ENCODE data around the gene SHOX.
"Not testable (repeated sequence)": the region's sequence is repeated elsewhere in the genome, so short reads cannot be mapped to it uniquely, and the experiment has no call there.

The SHOX gene

DNA sequence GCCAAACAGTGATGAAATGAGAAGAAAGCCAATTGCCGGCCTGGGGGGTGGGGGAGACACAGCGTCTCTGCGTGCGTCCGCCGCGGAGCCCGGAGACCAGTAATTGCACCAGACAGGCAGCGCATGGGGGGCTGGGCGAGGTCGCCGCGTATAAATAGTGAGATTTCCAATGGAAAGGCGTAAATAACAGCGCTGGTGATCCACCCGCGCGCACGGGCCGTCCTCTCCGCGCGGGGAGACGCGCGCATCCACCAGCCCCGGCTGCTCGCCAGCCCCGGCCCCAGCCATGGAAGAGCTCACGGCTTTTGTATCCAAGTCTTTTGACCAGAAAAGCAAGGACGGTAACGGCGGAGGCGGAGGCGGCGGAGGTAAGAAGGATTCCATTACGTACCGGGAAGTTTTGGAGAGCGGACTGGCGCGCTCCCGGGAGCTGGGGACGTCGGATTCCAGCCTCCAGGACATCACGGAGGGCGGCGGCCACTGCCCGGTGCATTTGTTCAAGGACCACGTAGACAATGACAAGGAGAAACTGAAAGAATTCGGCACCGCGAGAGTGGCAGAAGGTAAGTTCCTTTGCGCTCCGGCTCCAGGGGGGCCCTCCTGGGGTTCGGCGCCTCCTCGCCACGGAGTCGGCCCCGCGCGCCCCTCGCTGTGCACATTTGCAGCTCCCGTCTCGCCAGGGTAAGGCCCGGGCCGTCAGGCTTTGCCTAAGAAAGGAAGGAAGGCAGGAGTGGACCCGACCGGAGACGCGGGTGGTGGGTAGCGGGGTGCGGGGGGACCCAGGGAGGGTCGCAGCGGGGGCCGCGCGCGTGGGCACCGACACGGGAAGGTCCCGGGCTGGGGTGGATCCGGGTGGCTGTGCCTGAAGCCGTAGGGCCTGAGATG lies at the start of gene SHOX:
TSS of gene SHOX (plus strand) at position 180 of the 885 bp plus-strand sequence. CDS start at position 287, 107 bp downstream.
- no peak for DNase-seq

DNA sequence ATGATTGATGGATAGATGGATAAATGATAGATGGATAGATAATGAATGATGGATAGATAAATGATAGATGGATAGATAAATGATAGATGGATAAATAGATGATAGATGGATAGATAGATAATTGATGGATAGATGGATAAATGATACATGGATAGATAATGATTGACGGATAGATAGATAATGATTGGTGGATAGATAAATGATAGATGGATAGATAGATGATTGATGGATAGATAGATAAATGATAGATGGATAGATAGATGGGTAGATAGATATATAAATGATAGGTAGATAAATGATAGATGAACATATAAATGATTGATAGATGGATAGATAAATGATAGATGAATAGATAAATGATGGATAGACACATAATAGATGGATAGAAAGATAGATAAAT lies 49.5 kb upstream of the SHOX start:
- no peak for DNase-seq

DNA sequence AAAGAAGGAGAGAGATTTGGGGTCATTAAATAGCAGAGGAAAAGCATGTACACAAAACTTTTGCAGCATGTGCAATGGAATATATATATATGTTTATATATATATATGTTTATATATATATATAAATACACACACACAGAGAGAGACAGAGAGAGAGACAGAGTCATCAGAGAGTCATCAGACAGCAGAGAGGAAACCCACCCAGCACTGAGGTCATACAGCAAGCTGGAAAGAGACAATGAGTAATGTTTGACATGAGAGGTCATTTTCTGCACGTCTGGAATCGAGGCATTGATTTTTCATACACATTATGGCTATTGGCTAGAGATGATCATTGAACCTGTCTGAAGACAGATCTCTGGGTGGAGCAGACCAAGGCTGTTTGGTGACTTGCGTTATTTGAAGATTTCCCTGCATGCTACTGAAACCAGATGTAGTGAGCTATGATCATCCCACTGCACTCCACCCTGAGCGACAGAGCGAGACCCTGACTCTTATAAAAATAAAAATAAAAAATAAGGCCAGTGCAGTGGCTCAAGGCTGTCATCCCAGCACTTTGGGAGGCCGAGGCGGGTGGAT lies 48.8 kb upstream of the SHOX start:
- DNase-seq = no peak

DNA sequence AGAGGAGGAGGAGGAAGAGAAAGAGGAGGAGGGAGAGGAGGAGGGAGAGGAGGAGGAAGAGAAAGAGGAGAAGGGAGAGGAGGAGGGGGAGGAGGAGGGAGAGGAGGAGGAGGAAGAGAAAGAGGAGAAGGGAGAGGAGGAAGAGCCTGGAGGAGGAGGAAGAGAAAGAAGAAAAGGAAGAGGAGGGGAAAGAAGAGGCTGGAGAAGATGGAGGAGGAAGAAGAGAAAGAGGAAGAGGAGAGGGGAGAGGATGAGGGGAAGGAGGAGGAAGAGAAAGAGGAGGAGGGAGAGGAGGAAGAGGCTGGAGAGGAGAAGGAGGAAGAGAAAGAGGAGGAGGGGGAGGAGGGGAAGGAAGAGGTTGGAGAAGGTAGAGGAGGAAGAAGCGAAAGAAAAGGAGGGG lies 46.0 kb upstream of the SHOX start:
- no peak for DNase-seq

DNA sequence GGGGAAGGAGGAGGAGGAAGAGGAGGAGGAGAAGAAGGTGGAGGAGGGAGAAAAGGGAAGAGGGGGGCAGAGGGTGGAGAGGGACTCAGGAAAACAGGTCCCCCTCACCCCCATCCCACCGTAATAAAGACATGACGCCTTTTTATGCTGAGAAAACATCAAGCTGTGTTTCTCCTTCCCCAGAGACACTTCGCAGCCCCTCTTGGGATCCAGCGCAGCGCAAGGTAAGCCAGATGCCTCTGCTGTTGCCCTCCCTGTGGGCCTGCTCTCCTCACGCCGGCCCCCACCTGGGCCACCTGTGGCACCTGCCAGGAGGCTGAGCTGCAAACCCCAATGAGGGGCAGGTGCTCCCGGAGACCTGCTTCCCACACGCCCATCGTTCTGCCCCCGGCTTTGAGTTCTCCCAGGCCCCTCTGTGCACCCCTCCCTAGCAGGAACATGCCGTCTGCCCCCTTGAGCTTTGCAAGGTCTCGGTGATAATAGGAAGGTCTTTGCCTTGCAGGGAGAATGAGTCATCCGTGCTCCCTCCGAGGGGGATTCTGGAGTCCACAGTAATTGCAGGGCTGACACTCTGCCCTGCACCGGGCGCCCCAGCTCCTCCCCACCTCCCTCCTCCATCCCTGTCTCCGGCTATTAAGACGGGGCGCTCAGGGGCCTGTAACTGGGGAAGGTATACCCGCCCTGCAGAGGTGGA lies 45.3 kb upstream of the SHOX start:
- no peak for DNase-seq

DNA sequence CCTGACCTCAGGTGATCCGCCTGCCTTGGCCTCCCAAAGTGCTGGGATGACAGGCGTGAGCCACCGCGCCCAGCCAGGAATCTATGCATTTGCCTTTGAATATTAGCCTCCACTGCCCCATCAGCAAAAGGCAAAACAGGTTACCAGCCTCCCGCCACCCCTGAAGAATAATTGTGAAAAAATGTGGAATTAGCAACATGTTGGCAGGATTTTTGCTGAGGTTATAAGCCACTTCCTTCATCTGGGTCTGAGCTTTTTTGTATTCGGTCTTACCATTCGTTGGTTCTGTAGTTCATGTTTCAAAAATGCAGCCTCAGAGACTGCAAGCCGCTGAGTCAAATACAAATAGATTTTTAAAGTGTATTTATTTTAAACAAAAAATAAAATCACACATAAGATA lies 44.2 kb upstream of the SHOX start:
- no peak for DNase-seq

DNA sequence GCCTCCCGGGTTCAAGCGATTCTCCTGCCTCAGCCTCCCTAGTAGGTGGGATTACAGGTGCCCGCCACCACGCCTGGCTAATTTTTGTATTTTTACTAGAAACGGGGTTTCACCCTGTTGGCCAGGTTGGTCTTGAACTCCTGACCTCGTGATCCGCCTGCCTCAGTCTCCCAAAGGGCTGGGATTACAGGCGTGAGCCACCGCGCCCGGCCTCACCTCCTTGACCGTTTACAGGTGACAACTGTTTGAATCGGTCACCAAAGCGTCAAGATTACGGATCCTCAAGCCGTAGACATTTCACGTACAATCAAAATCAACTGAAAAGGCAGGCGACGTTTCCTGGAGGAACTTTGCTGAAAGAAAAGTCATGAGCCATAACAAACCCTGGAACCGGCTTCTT lies 41.3 kb upstream of the SHOX start:
- DNase-seq = not testable (repeated sequence)

DNA sequence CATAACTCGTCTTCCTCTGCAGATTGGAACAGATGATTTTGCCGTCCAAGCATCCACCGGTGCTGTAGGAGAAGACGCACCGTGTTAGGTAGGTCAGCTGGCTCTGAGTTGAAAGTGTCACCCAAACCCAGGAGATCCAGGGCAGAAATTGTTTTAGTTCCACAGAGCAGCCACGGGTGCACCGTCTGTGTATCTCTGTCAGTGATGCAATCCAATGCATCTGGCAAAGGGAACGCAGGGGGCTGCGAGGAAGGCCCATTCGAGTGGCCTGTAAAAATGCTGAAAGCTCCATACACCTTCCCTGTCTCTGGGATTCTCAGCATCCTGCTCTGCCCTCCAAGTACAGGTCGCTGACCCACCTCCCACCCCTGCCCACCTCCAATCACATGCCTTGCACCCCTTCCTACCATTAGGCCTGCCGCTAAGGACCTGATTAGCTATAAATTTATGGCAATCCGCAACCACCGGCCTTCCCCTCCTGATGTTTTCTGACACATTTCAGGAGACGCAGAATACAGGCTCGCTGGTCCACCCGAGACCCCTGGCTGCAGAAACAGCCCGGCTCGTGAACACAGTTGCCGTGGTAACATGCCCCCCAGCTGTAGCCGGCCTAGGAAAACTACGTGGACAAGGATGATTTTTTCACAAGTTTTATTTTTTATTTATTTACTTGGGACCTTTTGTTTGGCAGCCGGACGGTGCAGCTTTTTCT lies 39.7 kb upstream of the SHOX start:
- no peak for DNase-seq

DNA sequence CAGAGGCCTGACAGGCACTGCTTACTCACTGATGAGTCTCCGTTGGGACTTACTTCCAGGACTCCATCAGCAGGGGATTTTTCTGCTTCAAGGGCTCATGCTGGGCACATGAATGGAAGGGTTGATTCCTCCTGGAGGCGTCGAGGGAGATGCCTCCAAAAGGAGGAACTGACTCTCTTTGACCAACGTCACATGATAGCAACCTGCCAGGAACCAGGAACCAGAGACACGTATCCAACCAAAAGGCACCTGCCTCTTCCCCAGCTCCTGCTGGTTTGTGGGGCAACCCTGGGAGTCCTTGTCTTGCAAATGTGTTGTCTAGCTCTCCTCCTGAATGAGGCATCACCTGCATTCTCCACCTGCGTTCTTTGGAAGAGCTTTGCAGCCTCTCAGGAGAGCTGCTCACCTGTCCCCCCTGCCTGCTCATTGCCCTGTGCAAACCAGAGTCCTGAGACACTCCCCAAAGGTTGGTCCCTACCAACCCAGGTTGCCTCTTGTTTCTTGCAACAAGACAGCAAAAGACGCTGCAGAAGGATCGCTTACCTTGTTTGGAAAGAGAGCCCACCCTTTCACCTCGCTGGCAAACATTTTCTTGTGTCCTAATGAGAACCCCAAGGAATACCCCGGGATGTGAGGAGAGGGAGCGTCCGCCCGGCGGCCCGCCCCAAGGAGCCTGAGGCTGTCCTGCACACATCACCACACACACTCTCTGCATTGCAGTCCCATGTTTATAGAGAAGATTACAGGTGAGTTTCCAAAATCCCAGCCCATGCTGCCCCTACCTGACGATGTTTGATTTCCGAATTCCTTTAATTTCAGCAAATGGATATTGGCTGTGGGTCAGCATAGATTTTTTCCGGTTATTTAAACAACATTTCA lies 30.5 kb upstream of the SHOX start:
- no peak for DNase-seq

DNA sequence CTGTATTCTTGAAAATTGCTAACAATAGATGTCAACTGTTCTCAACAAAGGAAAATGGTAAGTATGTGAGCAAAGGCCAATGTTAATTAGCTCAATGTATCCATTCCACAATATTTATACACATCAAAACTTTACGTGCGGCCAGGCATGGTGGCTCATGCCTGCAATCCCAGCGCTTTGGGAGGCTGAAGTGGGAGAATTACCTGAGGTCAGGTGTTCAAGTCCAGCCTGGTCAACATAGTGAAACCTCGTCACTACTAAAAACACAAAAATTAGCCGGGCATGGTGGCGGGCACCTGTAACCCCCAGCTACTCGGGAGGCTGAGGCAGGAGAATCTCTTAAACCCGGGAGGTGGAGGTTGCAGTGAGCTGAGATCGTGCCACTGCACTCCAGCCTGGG lies 27.6 kb upstream of the SHOX start:
- DNase-seq = not testable (repeated sequence)

DNA sequence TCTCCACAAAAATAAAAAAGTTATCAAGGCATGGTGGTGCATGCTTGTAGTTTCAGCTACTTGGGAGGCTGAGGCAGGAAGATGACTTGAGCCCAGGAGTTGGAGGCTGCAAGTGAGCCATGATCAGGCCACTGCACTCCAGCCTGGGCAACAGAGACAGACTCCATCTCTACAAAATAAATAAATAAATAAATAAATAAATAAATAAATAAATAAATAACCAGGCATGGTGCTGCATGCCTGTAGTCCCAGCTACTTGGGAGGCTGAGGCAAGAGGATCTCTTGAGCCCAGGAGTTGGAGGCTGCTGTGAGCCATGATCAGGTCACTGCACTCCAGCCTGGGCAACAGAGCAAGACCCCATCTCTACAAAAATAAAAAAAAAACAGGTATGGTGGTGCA lies 26.0 kb upstream of the SHOX start:
- not testable (repeated sequence) for DNase-seq

DNA sequence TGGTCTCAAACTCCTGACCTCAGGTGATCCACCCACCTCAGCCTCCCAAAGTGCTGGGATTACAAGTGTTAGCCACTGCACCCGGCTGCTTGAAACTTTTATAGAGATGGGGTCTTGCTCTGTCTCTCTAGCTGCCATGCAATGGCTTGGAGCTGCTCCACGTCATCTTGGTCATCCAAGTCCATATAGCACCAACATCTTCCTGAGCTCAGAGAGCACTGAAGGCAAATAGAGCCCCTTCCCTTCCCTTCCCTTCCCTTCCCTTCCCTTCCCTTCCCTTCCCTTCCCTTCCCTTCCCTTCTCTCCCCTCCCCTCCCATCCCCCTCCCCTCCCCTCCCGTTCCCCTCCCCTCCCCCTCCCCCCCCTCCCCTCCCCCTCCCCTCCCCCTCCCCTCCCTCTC lies 22.5 kb upstream of the SHOX start:
- not testable (repeated sequence) for DNase-seq

DNA sequence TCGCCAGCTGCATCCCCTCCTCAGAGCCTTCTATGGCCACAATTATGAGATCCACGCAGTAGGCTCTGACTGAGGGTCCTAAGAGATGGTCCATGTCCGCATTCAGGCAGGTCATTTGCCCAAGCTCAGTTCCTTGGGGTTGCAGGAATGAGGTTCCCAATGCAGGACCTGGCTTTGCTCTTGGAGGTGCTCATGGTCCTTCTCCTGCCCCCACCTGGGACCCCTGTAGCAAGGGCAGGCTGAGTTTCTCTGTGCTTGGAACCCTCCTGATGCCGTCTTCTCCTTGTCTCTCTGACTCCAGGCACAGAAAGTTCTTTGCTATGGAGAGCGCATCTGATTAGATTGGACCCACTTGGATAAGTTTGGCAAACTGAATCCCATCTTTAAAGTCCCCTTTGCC lies 16.5 kb upstream of the SHOX start:
- no peak for DNase-seq

DNA sequence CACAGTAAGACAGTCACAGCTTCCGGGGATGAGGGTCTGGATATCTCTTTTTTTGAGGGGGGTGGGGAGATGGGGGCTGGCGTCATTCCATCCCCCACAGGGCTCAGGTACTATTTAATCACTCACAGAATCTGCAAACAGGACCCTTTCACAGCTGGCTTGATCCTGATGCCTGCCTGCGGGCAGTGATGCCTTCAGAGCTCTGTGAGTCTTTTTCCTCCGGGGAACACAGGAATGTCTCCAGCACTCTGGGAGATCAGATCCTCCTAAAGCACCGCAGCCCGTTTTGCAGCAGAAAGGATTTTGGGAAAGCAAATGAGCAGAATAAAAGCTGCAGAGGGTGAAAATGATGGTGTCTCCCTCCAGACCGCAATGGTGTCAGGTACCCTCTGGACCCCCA lies 13.2 kb upstream of the SHOX start:
- no peak for DNase-seq

DNA sequence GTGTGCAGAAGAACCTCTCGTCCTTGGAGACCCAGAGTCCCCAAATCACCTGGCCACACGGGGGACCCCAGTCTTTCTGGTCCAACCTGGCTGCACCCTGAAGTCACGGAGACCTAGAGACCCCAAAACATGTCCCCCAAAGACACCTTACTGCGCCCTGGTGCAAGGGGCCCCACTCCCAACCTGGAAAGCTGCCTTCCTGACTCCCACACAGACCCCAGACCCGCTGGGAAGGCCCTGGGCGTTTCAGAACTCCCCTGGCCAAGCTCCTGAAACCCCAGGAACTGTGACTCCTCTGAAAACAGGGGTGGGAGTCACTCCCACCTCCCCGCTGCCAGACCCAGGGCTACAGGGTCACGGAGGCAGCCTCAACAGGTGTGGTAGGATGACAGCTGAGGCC lies 12.7 kb upstream of the SHOX start:
- no peak for DNase-seq

DNA sequence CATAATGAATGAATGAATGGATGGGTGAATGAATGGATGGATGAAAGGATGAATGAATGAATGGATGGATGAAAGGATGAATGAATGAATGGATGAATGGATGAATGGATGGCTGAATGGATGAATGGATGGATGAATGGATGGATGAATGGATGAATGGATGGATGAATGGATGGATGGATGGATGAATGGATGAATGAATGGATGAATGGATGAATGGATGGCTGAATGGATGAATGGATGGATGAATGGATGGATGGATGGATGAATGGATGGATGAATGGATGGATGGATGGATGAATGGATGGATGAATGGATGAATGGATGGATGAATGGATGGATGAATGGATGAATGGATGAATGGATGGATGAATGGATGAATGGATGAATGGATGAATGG lies 12.3 kb upstream of the SHOX start:
- not testable (repeated sequence) for DNase-seq

DNA sequence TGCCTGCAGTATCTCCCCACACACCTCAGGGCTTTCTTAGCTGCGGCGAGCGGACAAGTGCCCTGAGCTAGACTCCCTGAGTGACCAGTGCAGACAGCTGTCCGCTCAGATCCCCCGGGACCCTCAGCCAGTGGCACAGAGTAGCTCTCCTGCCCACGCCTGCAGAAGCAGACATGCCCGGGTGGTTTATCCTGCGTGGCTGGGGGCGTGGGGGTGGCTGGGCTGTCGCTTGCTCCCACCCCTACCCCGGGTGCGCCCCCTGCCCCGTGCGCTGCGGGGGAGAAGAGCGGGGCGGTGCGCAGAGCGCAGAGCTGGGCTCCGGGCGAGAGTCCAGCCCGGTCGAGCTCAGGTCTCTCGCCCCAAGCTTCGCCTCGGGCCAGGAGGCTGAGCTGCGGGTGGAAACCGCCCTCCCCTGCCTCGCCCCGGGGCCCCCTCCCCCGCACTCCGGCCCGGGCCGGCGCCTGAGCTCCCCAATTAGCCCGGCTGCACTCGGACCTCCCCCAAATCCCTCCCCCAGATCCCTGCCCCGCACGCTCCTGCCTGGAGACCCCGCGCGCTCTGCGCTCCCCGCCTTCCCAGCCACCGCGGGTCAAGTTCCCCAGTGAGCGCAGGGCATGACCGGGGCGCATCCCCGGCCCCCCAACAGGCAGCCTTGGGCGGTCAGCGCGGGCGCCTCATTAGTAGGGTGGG lies 11.7 kb upstream of the SHOX start:
- no peak for DNase-seq

DNA sequence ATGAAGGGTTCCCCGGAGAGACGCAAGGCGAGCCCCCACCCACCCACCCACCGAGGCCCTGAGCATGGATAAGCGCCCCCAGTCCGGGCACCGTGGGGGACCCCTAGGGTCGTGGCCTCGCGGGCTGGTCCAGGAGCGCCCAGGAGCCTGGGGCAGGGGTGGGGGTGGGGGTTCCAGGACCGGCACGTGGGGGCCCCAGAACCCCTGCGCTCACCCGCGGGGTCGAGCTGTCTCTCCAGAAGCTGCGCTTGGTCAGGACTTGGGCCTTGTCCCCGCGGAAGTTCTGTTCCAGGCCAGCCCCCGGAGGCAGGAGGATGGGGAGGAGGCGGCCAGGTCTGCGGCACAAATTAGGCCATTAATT lies 11.2 kb upstream of the SHOX start:
- no peak for DNase-seq

DNA sequence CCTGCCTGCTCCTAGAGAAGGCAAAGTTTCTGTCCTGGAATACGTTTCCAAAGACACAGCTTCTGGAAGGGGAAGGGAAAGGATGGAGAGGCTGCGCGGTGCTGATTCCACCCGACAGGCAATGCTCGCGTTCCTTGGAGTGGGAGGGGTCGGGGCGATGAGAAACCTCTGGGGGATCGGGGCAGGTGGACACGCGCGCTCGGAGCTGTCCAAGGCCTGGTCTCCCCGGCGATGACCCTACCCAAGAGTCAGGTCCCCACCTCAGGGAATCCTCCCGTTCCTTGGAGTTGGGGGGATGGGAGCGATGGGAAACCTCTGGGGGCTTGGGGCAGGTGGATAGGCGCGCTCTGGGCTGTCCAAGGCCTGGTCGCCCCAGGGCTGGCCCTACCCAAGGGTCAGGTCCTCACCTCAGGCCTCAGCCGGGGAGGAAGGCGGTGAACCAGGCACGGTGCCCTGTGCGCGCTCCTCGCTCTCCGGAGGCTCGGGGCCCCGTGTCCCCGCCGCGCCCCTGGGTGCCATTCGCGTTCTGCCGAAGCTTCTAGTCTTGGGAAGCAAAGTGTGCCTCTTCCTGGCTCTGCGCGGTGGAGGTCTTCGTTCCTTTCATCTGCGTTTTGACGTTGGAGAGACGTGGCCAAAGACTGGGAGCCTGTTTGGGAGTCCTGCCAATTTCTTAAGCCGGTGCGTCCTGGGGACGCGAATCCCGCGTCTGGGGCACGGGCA lies 10.6 kb upstream of the SHOX start:
- DNase-seq = no peak

DNA sequence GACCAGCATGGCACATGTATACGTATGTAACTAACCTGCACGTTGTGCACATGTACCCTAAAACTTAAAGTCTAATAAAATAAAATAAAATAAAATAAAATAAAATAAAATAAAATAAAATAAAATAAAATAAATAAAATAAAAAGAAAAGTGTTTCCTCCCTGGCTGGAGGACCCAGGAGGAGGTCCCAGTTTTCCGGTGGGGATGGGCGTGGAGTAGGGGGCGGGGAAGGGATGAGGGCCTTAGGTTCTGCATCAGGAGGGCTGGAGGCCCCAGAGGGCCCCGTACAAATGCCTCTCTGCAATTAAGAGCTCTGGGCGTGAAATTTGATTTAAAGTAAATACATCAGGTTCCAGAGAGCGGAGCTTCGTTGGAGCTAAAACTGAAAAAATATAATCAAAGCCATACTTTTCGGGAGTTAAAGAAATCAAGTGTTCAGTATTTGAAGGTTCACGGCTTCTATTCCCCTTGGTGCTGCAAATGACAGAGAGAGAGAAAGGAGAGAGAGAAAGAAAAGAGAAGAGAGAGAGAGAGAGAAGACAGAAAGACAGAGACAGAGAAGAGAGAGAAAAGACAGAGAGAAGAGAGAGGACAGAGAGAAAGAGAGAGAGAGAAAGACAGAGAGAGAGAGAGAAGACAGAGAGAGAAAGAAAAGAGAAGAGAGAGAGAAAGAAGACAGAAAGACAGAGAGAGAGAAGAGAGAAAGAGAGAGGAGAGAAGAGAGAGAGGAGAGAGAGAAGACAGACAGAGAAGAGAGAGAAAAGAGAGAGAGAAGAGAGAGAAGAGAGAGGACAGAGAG lies 8.7 kb upstream of the SHOX start:
- no peak for DNase-seq

Measured in NCI-H1092 (cell line).